ENCODE results near the gene MAGEB16.

The MAGEB16 gene

GRCh38 chrX:35798042-35798441 is at the start of gene MAGEB16:
MAGEB16 (plus strand) TSS chrX:35798342; CDS start chrX:35802197, 3,855 bp downstream.
- no peak for DNase-seq (ENCODE audit: low spot score)

- no peak for DNase-seq (ENCODE audit: low spot score)
Measured at GRCh38 chrX:35773958-35774564, 24.1 kb upstream of the MAGEB16 start.

- no peak for DNase-seq (ENCODE audit: low spot score)
Measured at GRCh38 chrX:35785075-35785474, 13.1 kb upstream of the MAGEB16 start.

GRCh38 chrX:35786271-35786670 is 11.9 kb upstream of the MAGEB16 start:
- no peak for DNase-seq (ENCODE audit: low spot score)

- no peak for DNase-seq (ENCODE audit: low spot score)
Measured at GRCh38 chrX:35787867-35788266, 10.3 kb upstream of the MAGEB16 start.

GRCh38 chrX:35800474-35800873 is 2.3 kb downstream of the MAGEB16 start:
- DNase-seq (ENCODE audit: low spot score), result no peak

- DNase-seq (ENCODE audit: low spot score), result no peak
Measured at GRCh38 chrX:35809781-35810180, 11.6 kb downstream of the MAGEB16 start.

GRCh38 chrX:35819241-35819640 is 21.1 kb downstream of the MAGEB16 start:
- no peak for DNase-seq (ENCODE audit: low spot score)

GRCh38 chrX:35826503-35826902 is 28.4 kb downstream of the MAGEB16 start:
- DNase-seq (ENCODE audit: low spot score), result no peak

- no peak for DNase-seq (ENCODE audit: low spot score)
Measured at GRCh38 chrX:35829501-35829900, 31.4 kb downstream of the MAGEB16 start.

GRCh38 chrX:35841872-35842271 is 43.7 kb downstream of the MAGEB16 start:
- no peak for DNase-seq (ENCODE audit: low spot score)

- DNase-seq (ENCODE audit: low spot score), result no peak
Measured at GRCh38 chrX:35842674-35843073, 44.5 kb downstream of the MAGEB16 start.

GRCh38 chrX:35847736-35848135 is 49.6 kb downstream of the MAGEB16 start:
- no peak for DNase-seq (ENCODE audit: low spot score)
